Keratinocyte (primary cell): Measurements from ENCODE around the gene PDZD7.

ENCODE experiments used
- EZH2 ChIP-seq: IDR thresholded peaks from one replicate; pipeline ENCODE4 v1.6.1; 2012; ENCODE audit warnings: inconsistent platforms, mild to moderate bottlenecking, low read length, moderate library complexity
- TF ChIP-seq, protein P1 (sequence below), 3 experiments: IDR thresholded peaks in 1 of 3; conservative IDR thresholded peaks in 1 of 3; optimal IDR thresholded peaks in 1 of 3; 2 replicates in 2 of 3; 3 replicates in 1 of 3; pipeline versions ENCODE3 to v1.5.1; 2011; ENCODE audit warnings: low read length in 3 of 3, mild to moderate bottlenecking in 3 of 3, moderate library complexity in 2 of 3, control low read depth in 1 of 3, inconsistent platforms in 1 of 3; ENCODE audit not compliant: insufficient read depth in 2 of 3; ENCODE audit errors: extremely low read depth in 1 of 3

DNA sequence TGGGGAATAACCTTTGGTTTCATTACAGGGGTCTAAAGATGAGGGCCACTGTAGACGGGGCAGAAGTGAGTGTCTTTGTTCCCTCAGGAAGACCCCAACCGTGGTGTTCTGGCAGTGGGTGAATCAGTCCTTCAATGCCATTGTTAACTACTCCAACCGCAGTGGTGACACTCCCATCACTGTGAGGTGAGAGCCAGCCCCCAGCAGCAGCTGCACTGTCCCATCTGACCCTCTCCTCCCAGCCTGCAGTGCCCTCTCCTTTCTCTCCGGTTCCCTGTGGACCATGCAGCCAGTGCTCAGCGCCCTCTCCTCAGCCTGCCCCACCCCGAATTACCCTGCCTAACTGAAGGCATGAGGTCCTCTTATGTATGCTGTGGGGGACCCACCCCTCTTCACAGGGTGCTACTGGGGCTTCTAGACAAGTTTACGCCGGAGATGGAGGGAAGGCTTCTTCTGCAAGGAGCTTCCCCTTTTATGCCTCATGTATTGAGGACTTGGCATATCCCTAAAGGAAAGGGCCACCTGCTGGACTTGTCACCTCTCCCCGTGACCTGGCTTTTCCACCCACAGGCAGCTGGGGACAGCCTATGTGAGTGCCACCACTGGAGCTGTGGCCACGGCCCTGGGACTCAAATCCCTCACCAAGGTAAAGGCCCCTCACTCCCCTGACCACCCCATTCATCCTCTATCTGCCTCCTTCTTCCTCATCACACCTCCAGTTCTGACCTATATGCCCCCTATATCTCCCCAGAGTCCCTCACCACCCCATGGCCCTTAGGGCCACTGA, 5.2 kb upstream of the PDZD7 start:
- TF ChIP-seq, protein P1, sequence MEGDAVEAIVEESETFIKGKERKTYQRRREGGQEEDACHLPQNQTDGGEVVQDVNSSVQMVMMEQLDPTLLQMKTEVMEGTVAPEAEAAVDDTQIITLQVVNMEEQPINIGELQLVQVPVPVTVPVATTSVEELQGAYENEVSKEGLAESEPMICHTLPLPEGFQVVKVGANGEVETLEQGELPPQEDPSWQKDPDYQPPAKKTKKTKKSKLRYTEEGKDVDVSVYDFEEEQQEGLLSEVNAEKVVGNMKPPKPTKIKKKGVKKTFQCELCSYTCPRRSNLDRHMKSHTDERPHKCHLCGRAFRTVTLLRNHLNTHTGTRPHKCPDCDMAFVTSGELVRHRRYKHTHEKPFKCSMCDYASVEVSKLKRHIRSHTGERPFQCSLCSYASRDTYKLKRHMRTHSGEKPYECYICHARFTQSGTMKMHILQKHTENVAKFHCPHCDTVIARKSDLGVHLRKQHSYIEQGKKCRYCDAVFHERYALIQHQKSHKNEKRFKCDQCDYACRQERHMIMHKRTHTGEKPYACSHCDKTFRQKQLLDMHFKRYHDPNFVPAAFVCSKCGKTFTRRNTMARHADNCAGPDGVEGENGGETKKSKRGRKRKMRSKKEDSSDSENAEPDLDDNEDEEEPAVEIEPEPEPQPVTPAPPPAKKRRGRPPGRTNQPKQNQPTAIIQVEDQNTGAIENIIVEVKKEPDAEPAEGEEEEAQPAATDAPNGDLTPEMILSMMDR (optimal IDR thresholded peaks at IDR 0.05 in 1 of 3, IDR thresholded peaks at IDR 0.05 in 1 of 3, conservative IDR thresholded peaks at IDR 0.05 in 1 of 3; ENCODE audit: extremely low read depth in 1 of 3, insufficient read depth in 2 of 3, low read length in 3 of 3), result no peak
- TF ChIP-seq EZH2, result no peak
